GM12878 (cell line): ENCODE data around the gene ASB4. TPM values are rescaled to one million over a fixed set of nuclear protein-coding genes. Genes with fewer than 3 reads are reported as not detected.

Source experiments
- ATAC-seq: fragments of 200-7000 bp; cut with Tn5 transposase; 3 replicates; pipeline ENCODE4 v1.9.1; 2020; ENCODE audit warnings: mild to moderate bottlenecking, moderate library complexity
- BruUV-seq: library from RNA; stranded (reverse); fragments of 400-500 nt; replicated peaks from 2 replicates; lab custom pipeline; 2021; lab: Mats Ljungman, UMichigan
- CTCF ChIA-PET: fragments of 300-600 bp; sonication (Branson Sonifier 250); formaldehyde crosslinking; extraction: SDS; loops from one replicate; lab custom pipeline; 2021; ENCODE audit warnings: inconsistent platforms; lab: Yijun Ruan, JAX
- POLR2A ChIA-PET: fragments of 350-600 bp; formaldehyde crosslinking; extraction: SDS; loops from one replicate; lab custom pipeline; 2021; ENCODE audit warnings: inconsistent platforms; lab: Charles Lee
- RAD21 ChIA-PET: fragments of 300-600 bp; sonication (Branson Sonifier 250); formaldehyde crosslinking; loops from one replicate; lab custom pipeline; 2023; ENCODE audit warnings: antibody characterized with exemption; ENCODE audit not compliant: unreplicated experiment; lab: Charles Lee
- SMC1A ChIA-PET: fragments of 300-600 bp; sonication (Branson Sonifier 250); formaldehyde crosslinking; loops from one replicate; lab custom pipeline; 2023; ENCODE audit not compliant: unreplicated experiment, uncharacterized antibody; lab: Charles Lee
- DNase-seq: peaks from one replicate; pipeline ENCODE4 v3.0.0-alpha.2; 2011; ENCODE audit warnings: low read depth, low spot score
- FAIRE-seq: peaks from 3 replicates; lab custom pipeline; 2011; peaks lifted over from hg19 to GRCh38; lab: Jason Lieb, UNC
- H2AFZ ChIP-seq: 2 replicates; pipeline ENCODE4 v1.6.0; 2011; ENCODE audit warnings: low read depth, low read length, control low read depth; ENCODE audit not compliant: control insufficient read depth
- H3K27ac ChIP-seq: 2 replicates; pipeline ENCODE4 v1.5.1; 2011; ENCODE audit warnings: control low read depth; ENCODE audit not compliant: control insufficient read depth, insufficient read depth
- H3K27me3 ChIP-seq, 2 experiments: replicated peaks in 1 of 2; 2 replicates each; pipeline versions ENCODE4 v1.6.0 to v1.6.1; 2011; ENCODE audit warnings: low read length in 1 of 2; ENCODE audit not compliant: control insufficient read depth in 2 of 2, insufficient read depth in 2 of 2
- H3K36me3 ChIP-seq, 2 experiments: 2 replicates each; pipeline ENCODE4 v1.5.1; 2011; ENCODE audit warnings: low read length in 1 of 2; ENCODE audit not compliant: control insufficient read depth in 2 of 2, insufficient read depth in 2 of 2
- H3K4me1 ChIP-seq: 2 replicates; pipeline ENCODE4 v1.6.1; 2011; ENCODE audit warnings: mild to moderate bottlenecking, low read length, moderate library complexity, mixed read lengths; ENCODE audit not compliant: control insufficient read depth, insufficient read depth
- H3K4me2 ChIP-seq: 2 replicates; pipeline ENCODE4 v1.6.0; 2011; ENCODE audit warnings: control low read depth; ENCODE audit not compliant: control insufficient read depth, insufficient read depth
- H3K4me3 ChIP-seq: fragments of 200-600 bp; sonication (generic); 2 replicates; pipeline ENCODE4 v1.5.1; 2016
- H3K79me2 ChIP-seq: 2 replicates; pipeline ENCODE4 v1.6.0; 2011; ENCODE audit warnings: low read length; ENCODE audit not compliant: control insufficient read depth, insufficient read depth
- H3K9ac ChIP-seq: 2 replicates; pipeline ENCODE4 v1.8.0; 2011; ENCODE audit warnings: low read length, control low read depth, mixed read lengths; ENCODE audit not compliant: control insufficient read depth, insufficient read depth
- H3K9me3 ChIP-seq: replicated peaks from 3 replicates; pipeline ENCODE4 v1.5.1; 2011; ENCODE audit warnings: mild to moderate bottlenecking, low read length; ENCODE audit not compliant: control insufficient read depth, insufficient read depth
- H4K20me1 ChIP-seq: 2 replicates; pipeline ENCODE4 v1.6.0; 2011; ENCODE audit not compliant: control insufficient read depth, insufficient read depth
- IKZF1 ChIP-seq: fragments of 450-650 bp; conservative IDR thresholded peaks from 2 replicates; pipeline ENCODE4 v1.6.1; 2017; ENCODE audit warnings: antibody characterized with exemption, mild to moderate bottlenecking
- SMC3 ChIP-seq: IDR thresholded peaks from 2 replicates; pipeline ENCODE4 v1.6.1; 2011; ENCODE audit warnings: low read length, improper control_type of control experiment, borderline replicate concordance
- WGBS: methylation state at CpG from one replicate; pipeline ENCODE4 v1.1.6; 2016; ENCODE audit warnings: low lambda C conversion rate; ENCODE audit not compliant: insufficient replicate concordance, insufficient coverage; ENCODE audit errors: missing lambda C conversion rate; 5-methylcytosine and 5-hydroxymethylcytosine counted together
- in situ Hi-C: fragments of 300-500 bp; cut with MboI; formaldehyde crosslinking; loops from 9 replicates; pipeline ENCODE4 v1.14.3; 2018; ENCODE audit warnings: mixed read lengths
- intact Hi-C: fragments of 100-400 bp; cut with micrococcal nuclease; formaldehyde crosslinking; loops from one replicate; pipeline ENCODE4 v1.14.2; 2022; ENCODE audit not compliant: unreplicated experiment
- polyA plus RNA-seq, 11 experiments: library from polyadenylated mRNA; depleted of rRNA in 4 of 11; unstranded in 6 of 11; stranded (reverse) in 5 of 11; fragments of >200 nt; fragmentation: Nextera tagmentation in 4 of 11; fragmentation: Illumina TruSeq in 1 of 11; extraction: Ambion mirVana in 4 of 11; extraction: Trizol in 1 of 11; gene quantifications; 1 replicate in 1 of 11; 2 replicates in 10 of 11; pipeline versions ENCODE4 v1.2.1 to v1.2.3, GENCODE V29; 2011 to 2016; ENCODE audit warnings: inconsistent platforms in 2 of 11, missing spikeins in 2 of 11, low read depth in 1 of 11
- total RNA-seq, 4 experiments: library from RNA; depleted of rRNA in 3 of 4; stranded (reverse); fragments of >200 nt in 3 of 4; fragmentation: Illumina TruSeq in 1 of 4; extraction: Trizol in 1 of 4; gene quantifications; 2 replicates each; pipeline versions ENCODE4 v1.2.1 to v1.2.3, GENCODE V29; 2013 to 2021
- TF ChIP-seq, protein P1 (sequence below): fragments of 450-650 bp; IDR thresholded peaks from 2 replicates; pipeline ENCODE4 v1.6.1; 2016; ENCODE audit warnings: mild to moderate bottlenecking

ASB4 gene
- total and polyA plus RNA-seq, 10 of the 15 experiments (the other 5 are each of a cell fraction or from before 2014, with no cell fraction given), result 0.12 to 1.1 TPM; not detected in 8

DNA sequence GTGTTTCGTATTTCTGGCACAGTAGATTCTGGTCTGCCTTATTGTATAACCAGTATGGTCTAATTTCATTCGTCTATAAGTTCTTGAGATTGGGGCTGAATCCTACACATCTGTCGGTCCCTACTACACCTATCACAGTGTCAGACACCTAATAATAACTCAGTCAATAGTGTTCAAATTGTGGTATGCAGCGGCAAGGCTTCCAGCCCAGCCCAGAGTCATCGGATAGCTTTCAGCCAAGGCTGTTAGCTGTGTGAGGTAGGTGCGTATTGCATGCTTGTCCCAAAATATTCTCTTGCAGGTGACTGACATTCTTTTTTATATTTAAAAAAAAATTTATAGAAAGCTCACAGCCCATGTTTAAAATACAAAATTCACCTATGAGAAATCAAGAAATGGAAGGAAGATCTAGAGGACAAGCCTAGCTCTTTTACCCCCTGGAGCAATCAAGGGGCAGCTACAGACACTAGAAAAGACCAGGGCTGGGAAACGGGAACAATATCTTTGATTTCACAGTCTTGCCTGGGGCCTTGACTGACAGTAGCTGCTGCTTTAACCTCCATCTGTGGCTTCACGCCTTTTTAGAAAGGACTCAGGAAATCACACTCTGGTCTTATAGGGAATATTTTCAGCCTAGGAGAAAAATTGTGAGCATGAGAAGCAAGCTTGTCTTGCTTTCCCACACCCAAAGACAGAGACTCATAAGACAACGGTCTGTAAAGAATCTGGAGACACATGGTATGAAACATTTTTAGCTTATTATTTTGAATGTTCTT, 9.5 kb upstream of the ASB4 start:
- in situ Hi-C loops (loop anchor here (5.0 to 10.0 kb wide), 2 partner anchors 281 to 1024 kb away; no protein-coding TSS in a partner anchor), intact Hi-C loops (loop anchor here (5.0 to 10.0 kb wide), 2 partner anchors 159 to 821 kb away; partner anchors contain the start of gene SGCE)
- ChIA-PET POLR2A (interaction anchor here (0.6 to 1.7 kb wide), 8 partner anchors 9 to 74 kb away, joined by 3 to 6 read pairs (median 4); partner anchors contain the start of gene PON2), RAD21 (interaction anchor here (0.6 to 5.7 kb wide), 67 partner anchors 9 to 1078 kb away, joined by 3 to 52 read pairs (median 8); partner anchors contain the start of genes ASB4, PON1, PON2 and PON3), SMC1A (interaction anchor here (0.6 to 14.9 kb wide), 78 partner anchors 10 to 1495 kb away, joined by 3 to 203 read pairs (median 6); partner anchors contain the start of genes ASB4, PON2 and PON3), CTCF (interaction anchor here (0.5 to 11.4 kb wide), 79 partner anchors 8 to 1031 kb away, joined by 3 to 136 read pairs (median 5); partner anchors contain the start of genes ASB4, PON2 and PON3)
- peak overlapping the region; percentile 20; the same call in 1 of the 2 replicates for H2AFZ ChIP-seq
- TF ChIP-seq SMC3, result no peak
- TF ChIP-seq IKZF1, result peak; percentile 31; the same call in 1 of the 2 replicates
- TF ChIP-seq, protein P1, sequence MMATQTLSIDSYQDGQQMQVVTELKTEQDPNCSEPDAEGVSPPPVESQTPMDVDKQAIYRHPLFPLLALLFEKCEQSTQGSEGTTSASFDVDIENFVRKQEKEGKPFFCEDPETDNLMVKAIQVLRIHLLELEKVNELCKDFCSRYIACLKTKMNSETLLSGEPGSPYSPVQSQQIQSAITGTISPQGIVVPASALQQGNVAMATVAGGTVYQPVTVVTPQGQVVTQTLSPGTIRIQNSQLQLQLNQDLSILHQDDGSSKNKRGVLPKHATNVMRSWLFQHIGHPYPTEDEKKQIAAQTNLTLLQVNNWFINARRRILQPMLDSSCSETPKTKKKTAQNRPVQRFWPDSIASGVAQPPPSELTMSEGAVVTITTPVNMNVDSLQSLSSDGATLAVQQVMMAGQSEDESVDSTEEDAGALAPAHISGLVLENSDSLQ, result 0 out of 2 replicates have a peak, but pooled peaks have one; percentile 13
- no peaks in the 10 kb centered on the region for H3K79me2 ChIP-seq
- no peak overlapping the region for H3K9ac ChIP-seq
- ATAC-seq, result no peak
- H4K20me1 ChIP-seq, result no peaks in the 10 kb centered on the region
- no peak overlapping the region for H3K4me3 ChIP-seq
- peaks cover 4% of the 10 kb centered on the region for H3K4me1 ChIP-seq
- 65% methylated on average over 9 of the region's 9 CpGs for WGBS
- no TSS peak for BruUV-seq
- DNase-seq, result no peak
- H3K27me3 ChIP-seq, result no peaks in the 10 kb centered on the region
- no peak overlapping the region for H3K4me2 ChIP-seq
- no peaks in the 10 kb centered on the region for H3K9me3 ChIP-seq
- no peaks in the 10 kb centered on the region for H3K36me3 ChIP-seq
- H3K27ac ChIP-seq, result no peak overlapping the region
- FAIRE-seq, result no peak
